Activated CD4-positive, CD25-positive, alpha-beta regulatory T cell treated with anti-CD3 and anti-CD28 coated beads, Interleukin-2, amount 50 U/mL, for 24 hours (primary cell): ENCODE measurements around the gene NUSAP1.
A peak's percentile ranks its signal among the peaks of the same experiment; 100 is the strongest.
"Not testable (repeated sequence)": the region's sequence is repeated elsewhere in the genome, so short reads cannot be mapped to it uniquely, and the experiment has no call there.

Source experiments
- ATAC-seq, 2 donors: fragments of 150-1000 bp; cut with Tn5 transposase; one replicate each; pipeline ENCODE4 v1.10.0; 2021; ENCODE audit warnings: mild to moderate bottlenecking in 1 of 2, moderate library complexity in 1 of 2

The NUSAP1 gene

GRCh38 chr15:41333026-41333562 lies 413 bp downstream of the NUSAP1 start:
- ATAC-seq, result peak in 1 of 2 donors; percentile 3

DNA sequence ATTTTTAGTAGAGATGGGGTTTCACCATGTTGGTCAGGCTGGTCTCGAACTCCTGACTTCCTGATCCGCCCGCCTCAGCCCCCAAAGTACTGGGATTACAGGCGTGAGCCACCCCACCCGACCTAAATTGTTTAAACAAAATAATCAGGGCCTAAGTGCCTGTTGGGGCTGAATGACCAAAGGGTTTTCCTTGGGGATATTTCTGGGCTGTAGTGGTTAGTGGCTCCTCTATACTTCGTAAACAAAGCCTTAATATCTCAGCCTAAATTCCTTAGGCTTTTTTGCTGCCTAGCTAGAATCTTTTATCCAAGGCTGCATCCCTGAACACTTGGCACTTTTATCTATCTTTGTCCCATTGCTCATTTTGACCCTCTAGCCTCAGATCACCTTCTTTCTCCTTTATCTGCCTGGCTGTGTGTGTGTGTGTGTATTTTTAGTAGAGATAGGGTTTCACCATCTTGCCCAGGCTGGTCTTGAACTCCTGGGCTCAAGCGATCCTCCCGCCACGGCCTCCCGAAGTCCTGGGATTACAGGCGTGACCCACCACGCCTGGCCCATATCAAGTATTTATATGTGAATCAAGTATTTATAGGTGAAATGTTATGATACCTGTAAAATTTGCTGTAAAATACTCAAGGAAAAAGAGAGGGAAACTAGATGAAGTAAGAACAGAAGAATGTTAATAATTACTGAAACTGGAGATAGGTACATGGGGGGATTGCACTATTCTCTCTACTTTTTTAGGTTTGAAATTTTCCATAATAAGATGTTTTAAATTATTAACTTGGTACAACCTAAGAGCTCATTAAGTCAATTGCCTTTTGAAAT lies 1.8 kb downstream of the NUSAP1 start:
- ATAC-seq, result no peak

DNA sequence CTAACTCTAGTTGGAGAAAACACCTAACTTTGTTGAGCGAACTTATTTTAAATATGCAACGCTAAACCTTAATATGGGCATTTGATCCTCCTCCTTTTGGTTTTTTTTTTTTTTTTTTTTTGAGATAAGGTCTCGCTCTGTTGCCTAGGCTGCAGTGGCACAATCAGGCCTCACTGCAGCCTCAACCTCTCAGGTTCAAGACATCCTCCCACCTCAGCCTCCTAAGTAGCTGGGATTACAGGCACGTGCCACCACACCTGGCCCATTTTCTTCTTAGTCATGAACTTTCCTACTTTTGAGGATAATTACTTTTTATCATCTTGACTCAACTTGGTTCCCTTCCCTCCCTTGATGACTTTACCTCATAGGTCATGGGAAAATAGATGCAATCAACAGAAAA lies 3.9 kb downstream of the NUSAP1 start:
- no peak for ATAC-seq

DNA sequence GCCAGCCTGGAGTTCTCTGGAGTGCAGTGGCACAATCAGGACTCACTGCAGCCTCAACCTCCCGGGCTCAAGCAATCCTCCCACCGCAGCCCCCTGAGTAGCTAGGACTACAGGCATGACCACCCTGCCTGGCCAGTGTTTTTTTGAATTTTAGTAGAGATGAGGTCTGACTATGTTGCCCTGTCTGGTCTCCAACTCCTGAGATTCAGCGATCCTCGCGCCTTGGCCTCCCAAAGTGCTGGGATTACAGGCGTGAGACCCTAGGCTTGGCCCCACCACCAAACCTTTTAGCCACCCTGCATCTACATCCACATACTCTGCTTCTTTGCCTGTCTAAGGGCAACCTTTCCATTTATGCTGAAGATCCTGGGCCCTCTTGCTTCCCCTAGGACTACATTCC lies 4.4 kb downstream of the NUSAP1 start:
- ATAC-seq, result no peak

DNA sequence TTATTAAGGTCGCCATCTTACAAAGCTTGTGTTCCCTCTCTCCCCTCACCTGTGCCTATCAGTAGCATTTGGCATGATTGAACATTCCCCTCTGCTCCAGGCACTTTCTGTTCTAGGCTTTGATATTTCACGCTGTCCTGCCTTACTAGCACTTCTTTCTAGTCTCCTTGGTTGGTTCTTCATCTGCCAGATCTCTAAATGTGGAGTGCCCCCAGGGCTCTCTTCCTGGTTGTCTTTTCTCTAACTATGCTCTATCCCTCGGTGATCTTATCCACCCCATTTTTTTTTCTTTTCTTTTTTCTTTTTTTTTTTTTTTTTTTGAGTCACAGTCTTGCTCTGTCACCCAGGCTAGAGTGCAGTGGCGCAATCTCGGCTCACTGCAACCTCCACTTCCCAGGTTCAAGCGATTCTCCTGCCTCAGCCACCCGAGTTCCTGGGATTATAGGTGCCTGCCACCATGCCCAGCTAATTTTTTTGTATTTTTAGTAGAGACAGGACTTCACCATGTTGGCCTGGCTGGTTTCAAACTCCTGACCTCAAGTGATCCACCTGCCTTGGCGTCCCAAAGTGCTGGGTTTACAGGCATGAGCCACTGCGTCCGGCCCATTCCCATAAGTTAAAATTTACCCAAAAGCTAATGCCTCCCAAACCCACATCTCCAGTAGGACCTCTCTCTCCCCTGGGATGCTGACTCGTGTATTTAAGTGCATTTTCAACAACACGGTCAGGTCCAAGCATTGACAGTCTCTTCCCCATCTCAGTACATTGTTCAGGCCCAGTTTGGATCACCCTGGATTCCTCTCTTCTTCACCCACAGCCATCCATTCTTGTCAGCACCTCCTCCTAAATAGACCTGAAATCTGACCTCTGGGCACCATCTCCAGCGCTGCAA lies 5.2 kb downstream of the NUSAP1 start:
- no peak for ATAC-seq

DNA sequence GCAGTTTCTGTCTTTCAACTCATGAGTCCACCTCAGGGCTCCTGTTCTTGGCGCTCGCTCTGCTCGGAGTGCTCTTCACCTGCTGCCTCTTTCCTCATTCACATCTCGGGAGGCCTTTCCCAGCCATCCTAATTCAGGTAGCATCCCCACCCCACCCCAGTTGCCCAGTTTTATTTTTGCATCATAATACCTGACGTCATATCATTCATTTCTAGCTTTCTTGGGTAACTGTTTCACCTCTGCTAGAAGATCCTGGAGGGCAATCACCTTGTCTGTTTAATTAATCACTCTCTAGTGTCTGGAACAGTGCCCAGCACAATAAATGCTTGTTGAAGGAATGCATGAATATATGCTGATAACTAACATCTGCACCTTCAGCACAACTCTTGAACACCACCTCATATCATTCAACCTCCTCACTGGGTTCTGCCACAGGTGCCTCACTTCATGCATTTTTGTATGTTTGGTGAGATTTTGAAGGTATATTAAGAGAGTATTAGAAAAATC lies 7.6 kb downstream of the NUSAP1 start:
- ATAC-seq, result no peak

- ATAC-seq, result no peak
Observed at GRCh38 chr15:41341519-41341918, 8.8 kb downstream of the NUSAP1 start.

DNA sequence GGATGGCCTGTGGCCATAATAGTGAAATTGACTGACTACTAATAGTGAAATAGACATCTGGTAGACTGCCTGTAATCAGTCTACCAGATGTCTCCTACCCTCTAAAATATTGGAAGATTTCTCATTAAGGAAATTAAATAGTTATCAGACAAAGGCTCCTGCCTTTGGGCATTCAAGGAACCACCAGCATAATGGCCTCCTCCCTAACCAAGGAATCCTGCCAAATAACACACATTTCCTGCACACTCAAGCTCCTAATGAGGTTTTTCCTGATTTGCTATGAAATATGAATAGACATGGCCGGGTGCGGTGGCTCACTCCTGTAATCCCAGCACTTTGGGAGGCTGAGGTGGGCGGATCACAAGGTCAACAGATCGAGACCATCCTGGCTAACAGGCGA lies 14.6 kb downstream of the NUSAP1 start:
- no peak for ATAC-seq

DNA sequence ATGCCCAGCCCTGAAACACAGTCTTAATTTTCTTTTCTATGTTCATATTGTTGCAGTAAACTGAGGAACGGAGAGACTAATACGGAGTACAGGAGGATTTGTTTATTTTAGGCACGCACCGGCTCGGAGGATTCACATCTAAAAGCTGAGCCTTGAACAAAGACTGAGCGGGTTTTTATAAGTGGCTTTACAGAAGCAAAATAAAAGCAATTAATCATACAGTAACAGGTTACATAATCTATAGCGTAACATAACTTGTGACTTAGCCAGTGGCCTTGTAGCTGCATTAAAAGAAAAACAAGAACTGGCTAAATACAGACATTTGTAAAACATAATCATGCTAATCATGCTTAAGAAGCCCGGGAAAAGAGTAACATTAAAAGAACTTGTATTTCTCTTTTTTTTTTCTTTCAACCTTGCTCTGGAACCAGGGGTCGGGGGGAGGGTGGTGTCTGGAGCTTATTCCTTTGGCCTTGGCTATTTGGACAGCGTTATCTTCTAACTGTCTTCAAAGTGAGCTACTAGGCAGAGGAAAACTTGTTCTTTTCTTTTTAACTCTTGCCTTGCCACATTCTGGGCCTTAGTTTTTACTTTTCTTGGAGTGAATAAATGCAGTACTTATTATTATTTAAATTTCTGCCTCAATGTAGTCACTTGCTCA lies 17.5 kb downstream of the NUSAP1 start:
- no peak for ATAC-seq

GRCh38 chr15:41354371-41354770 lies 21.7 kb downstream of the NUSAP1 start:
- no peak for ATAC-seq

DNA sequence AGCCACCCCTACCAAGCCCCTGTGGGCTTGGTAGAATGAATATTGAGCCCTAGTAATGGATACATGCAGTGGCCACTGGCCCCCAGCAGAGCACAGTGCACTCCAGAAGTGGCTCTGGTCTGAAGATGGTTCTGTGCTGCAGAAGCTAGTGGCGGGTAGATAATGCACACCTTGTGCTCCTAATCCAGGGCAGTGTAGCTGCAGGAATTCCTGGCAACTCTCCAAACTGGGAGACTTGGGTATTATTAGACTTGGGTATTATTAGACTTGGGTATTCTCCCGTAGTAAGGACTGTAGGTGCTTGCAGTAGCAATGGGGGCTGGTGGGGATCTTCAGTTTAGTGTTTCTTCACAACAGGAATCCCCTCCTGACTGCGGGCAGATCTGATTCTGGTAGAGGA lies 34.7 kb downstream of the NUSAP1 start:
- ATAC-seq, result no peak

GRCh38 chr15:41377978-41378377 lies 45.3 kb downstream of the NUSAP1 start:
- no peak for ATAC-seq

DNA sequence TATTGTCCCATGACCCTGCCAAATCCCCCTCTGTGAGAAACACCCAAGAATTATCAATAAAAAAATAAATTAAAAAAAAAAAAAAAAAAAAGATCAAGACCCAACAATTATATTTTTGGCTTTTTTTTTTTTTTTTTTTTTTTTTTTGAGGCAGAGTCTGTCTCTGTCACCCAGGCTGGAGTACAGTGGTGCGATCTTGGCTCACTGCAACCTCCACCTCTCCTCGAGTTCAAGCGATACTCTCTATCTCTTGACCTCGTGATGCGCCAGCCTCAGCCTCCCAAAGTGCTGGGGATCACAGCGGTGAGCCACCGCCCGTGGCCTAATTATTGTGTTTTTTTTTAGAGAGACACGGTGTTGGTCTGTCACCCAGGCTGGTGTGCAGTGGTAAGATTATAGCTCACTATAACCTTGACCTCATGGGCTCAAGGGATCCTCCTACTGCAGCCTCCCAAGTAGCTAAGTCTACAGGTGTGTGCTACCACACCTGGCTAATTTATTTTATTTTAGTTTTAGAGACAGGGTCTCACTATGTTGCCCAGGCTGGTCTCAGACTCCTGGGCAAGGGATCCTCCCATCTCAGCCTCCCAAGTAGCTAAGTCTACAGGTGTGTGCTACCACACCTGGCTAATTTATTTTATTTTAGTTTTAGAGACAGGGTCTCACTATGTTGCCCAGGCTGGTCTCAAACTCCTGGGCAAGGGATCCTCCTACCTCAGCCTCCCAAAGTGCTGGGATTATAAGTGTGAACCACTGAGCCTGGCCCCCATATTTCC lies 51.5 kb downstream of the NUSAP1 start:
- ATAC-seq, result not testable (repeated sequence)

- ATAC-seq, result no peak
Observed at GRCh38 chr15:41387646-41388045, 55.0 kb downstream of the NUSAP1 start.

DNA sequence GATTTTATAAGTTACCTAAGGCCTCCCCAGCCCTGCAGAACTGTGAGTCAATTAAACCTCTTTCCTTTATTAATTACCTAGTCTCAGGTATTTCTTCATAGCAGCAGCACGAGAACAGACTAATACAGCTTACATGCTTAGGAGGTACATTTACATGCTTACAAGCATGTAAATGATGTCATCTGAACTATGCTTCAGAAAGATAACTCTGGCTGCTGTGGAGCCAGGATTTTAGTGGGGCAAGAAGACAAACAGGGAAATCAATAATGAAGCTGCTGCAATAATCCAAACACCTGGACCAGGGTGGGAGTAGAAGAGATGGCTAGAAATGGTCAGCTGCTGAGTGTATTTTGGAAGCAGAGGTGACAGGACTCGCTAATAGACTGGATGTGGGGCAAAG lies 60.0 kb downstream of the NUSAP1 start:
- no peak for ATAC-seq

DNA sequence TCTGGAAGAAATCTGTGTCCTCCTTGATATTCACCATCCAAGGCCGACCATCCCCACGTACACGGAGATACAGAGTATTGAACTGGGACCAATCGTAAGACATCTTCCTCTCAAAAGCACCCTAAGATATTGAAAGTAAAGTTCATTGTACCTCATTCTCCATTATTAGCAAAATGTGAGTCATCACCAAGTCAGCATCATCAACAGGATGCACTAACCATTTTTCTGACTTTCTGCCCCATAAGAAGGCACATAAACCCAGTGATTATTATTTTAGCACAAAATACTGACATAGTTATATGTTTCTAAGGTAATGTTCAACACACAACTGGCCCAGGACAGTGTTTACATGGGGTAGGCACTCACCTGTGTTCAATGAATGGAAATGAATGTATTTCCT lies 62.2 kb downstream of the NUSAP1 start:
- ATAC-seq, result peak; percentile 80 to 86

DNA sequence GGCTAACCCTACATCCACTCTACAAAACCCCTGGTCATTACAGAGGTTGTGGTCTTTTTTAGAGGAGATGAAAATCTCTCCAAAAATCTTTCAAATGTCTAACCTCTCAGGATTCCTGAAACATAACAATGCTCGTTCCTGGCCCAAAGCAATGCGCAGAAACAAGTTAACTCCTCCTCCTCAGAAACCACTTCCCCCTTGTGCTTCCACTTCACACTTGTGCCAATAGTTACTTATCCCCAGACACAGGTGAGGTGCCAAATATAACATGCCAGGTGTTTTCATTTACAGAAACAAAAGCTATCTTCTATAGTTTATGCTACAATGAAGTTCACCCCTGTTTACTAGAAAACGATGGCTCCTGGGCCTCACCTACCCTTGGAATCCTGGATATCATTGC lies 63.4 kb downstream of the NUSAP1 start:
- ATAC-seq, result no peak

DNA sequence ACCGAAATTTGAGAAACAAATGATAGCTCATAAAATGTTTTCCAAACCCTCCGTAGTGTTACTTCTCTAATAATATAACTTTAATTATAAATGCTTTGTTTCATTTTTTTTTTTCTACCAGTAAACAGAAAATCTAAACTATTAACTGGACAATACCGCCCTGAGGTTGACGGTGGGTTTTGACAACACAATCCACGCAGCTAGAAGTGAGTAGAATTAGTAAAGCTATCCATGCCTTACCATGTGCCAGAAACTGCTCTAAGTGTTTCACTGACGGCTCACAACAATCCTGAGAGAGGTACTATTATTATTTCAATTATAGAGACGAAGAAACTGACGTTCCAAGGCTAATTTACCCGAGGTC lies 69.2 kb downstream of the NUSAP1 start:
- ATAC-seq, result peak in 1 of 2 donors; percentile 3

DNA sequence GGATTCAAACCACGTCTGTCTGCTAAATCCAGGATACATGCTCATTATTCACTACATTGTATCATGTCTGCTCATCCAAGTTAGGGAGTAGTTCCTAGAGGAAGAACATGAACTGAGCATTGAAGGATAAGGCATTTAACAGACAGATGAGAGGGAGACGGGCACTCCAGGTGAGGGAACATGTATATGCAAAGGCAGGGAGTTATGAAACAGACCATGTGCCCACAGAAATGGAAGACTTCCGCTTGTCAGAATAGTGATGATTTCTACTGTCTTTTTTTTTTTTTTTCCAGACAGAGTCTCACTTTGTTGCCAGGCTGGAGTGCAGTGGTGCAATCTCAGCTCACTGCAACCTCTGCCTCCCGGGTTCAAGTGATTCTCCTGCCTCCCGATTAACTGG lies 74.7 kb downstream of the NUSAP1 start:
- ATAC-seq, result no peak

DNA sequence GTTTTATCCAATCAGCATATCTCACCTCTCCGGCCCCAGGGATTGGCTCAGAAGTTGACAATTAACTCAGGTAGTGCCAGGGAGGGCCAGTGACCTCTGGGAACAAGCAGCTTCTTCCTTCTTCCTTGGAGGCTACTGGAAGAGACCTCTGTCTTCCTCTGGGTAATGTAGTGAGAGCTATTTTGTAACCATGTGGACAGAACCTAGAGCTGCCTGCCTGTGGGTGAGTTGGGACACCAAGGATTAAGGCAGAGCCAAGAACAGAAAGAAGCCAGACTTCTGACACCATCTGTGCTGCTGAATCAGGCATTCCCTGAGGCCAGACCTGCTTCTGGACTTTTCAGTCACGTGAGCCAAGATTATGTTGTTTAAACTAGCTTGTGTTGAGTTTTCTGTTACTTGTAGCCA lies 75.6 kb downstream of the NUSAP1 start:
- no peak for ATAC-seq

- no peak for ATAC-seq
Observed at GRCh38 chr15:41411031-41411430, 78.3 kb downstream of the NUSAP1 start.

DNA sequence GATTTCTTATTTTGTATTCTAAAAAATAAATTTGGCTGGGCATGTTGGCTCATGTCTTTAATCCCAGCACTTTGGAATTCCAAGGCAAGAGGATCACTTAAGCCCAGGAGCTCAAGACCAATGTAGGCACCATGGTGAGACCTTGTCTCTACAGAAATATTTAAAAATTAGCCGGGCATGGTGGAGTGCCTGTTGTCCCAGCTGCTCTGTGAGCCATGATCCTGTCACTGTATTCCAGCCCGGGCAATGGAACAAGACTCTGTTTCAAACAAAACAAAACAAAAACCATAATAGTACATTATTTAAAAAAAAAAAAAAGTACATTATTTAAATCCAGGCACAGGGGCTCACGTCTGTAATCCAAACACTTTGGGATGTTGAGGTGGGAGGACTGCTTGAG lies 78.8 kb downstream of the NUSAP1 start:
- ATAC-seq, result no peak
